Peyer's patch (tissue), 4 donors: ENCODE data around the gene IL12A.

Experiments
- POLR2A ChIP-seq, 2 donors: fragments of 450-650 bp; IDR thresholded peaks; one replicate each; pipeline ENCODE4 v1.5.1; 2017; ENCODE audit warnings: antibody characterized with exemption in 2 of 2, mild to moderate bottlenecking in 2 of 2, moderate library complexity in 2 of 2
- TF ChIP-seq, protein P1 (sequence below), 6 experiments: fragments of 450-650 bp in 4 of 6; fragments of 200-600 bp in 2 of 6; sonication (generic) in 1 of 6; IDR thresholded peaks; one replicate each; pipeline ENCODE4 v1.5.1; 2017 to 2019; ENCODE audit warnings: antibody characterized with exemption in 6 of 6, mild to moderate bottlenecking in 3 of 6, moderate library complexity in 1 of 6

DNA sequence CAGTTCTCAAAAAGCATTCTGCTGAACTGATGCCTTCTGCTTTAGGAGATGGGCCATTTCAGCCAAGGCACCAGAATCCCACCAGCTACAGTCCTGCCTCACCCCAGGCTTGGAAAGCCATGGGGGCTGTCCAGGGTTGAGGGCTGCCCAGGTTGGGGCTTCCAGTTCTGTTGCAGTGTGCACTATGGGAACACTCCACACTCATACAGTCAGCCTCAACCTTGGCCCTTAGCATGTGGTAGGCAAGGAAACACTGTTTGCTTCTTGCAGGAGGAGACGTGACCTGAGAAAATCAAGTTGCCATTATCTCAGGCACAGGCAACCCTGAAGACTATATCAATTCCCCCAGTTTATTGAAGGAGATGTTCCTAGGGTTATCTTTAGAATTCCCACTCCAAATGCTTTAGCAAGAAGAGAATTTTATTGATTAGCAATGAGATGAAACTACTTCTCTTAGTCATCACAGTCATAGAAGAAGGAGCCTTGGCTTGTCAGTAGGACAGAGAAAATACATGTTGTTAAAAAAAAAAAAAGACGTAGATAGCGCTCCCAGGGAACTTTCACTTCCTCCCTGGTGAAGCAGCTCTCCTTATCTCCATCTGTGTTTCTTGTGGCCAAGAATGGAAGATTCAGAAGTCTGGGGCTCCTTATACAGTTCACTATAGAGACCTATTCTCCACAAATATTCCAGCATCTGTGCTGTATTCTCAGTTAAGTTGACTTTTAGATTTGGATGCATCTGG, 38.3 kb upstream of the IL12A start:
- TF ChIP-seq, protein P1, sequence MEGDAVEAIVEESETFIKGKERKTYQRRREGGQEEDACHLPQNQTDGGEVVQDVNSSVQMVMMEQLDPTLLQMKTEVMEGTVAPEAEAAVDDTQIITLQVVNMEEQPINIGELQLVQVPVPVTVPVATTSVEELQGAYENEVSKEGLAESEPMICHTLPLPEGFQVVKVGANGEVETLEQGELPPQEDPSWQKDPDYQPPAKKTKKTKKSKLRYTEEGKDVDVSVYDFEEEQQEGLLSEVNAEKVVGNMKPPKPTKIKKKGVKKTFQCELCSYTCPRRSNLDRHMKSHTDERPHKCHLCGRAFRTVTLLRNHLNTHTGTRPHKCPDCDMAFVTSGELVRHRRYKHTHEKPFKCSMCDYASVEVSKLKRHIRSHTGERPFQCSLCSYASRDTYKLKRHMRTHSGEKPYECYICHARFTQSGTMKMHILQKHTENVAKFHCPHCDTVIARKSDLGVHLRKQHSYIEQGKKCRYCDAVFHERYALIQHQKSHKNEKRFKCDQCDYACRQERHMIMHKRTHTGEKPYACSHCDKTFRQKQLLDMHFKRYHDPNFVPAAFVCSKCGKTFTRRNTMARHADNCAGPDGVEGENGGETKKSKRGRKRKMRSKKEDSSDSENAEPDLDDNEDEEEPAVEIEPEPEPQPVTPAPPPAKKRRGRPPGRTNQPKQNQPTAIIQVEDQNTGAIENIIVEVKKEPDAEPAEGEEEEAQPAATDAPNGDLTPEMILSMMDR (IDR thresholded peaks at IDR 0.05), result no peak
- TF ChIP-seq POLR2A (IDR thresholded peaks at IDR 0.05), result no peak
